Naive thymus-derived CD4-positive, alpha-beta T cell (primary cell): ENCODE measurements around the gene DHRS3. TPM values are rescaled to one million over a fixed set of nuclear protein-coding genes. Genes with fewer than 3 reads are reported as not detected.

Experiments used
- ATAC-seq: fragments of 150-1000 bp; cut with Tn5 transposase; 2 replicates; pipeline ENCODE4 v1.10.0; 2021; ENCODE audit warnings: mild to moderate bottlenecking, moderate library complexity
- CTCF ChIA-PET: fragments of 350-600 bp; sonication (Branson Sonifier 250); formaldehyde crosslinking; loops from one replicate; lab custom pipeline; 2021; ENCODE audit warnings: antibody characterized with exemption; lab: Charles Lee
- POLR2A ChIA-PET: fragments of 350-600 bp; sonication (Branson Sonifier 250); formaldehyde crosslinking; loops from one replicate; lab custom pipeline; 2021; ENCODE audit warnings: antibody characterized with exemption, inconsistent platforms; lab: Charles Lee
- DNase-seq, 9 donors: peaks; one replicate each; pipeline versions ENCODE4 v3.0.0 to v3.0.0-alpha.2; 2020 to 2022; ENCODE audit warnings: mixed read lengths in 1 of 9
- H3K27ac ChIP-seq: one replicate; pipeline ENCODE4 v1.7.0; 2013; ENCODE audit warnings: mild to moderate bottlenecking, low read depth, low read length, moderate library complexity
- H3K27me3 ChIP-seq, 2 donors: one replicate each; pipeline ENCODE4 v1.7.0; 2013; ENCODE audit warnings: low read length in 2 of 2, mild to moderate bottlenecking in 2 of 2, moderate library complexity in 2 of 2; ENCODE audit not compliant: control insufficient read depth in 2 of 2, insufficient read depth in 2 of 2
- H3K36me3 ChIP-seq, 3 experiments: 1 replicate in 2 of 3; 2 replicates in 1 of 3; pipeline ENCODE4 v1.7.0; 2013; ENCODE audit warnings: low read length in 3 of 3, mild to moderate bottlenecking in 3 of 3, moderate library complexity in 1 of 3; ENCODE audit not compliant: insufficient read depth in 3 of 3, control insufficient read depth in 2 of 3
- H3K4me1 ChIP-seq, 2 donors: one replicate each; pipeline ENCODE4 v1.7.0; 2013; ENCODE audit warnings: low read length in 2 of 2, mild to moderate bottlenecking in 2 of 2, moderate library complexity in 1 of 2; ENCODE audit not compliant: control insufficient read depth in 2 of 2, insufficient read depth in 2 of 2
- H3K4me3 ChIP-seq: 2 replicates; pipeline ENCODE4 v1.7.0; 2013; ENCODE audit warnings: mild to moderate bottlenecking, low read length
- H3K9me3 ChIP-seq, 3 experiments: 1 replicate in 2 of 3; 2 replicates in 1 of 3; pipeline ENCODE4 v1.7.0; 2013; ENCODE audit warnings: low read length in 3 of 3; ENCODE audit not compliant: control insufficient read depth in 2 of 3
- H3K27ac Mint-ChIP-seq, 9 donors: one replicate each; pipeline ENCODE4 v1.8.0; 2020 to 2022; ENCODE audit warnings: mixed read lengths in 9 of 9, mild to moderate bottlenecking in 8 of 9, moderate library complexity in 5 of 9, inconsistent platforms in 2 of 9
- H3K27me3 Mint-ChIP-seq, 5 donors: one replicate each; pipeline ENCODE4 v1.8.0; 2021 to 2022; ENCODE audit warnings: mixed read lengths in 5 of 5, mild to moderate bottlenecking in 1 of 5
- H3K36me3 Mint-ChIP-seq, 5 donors: one replicate each; pipeline ENCODE4 v1.8.0; 2020 to 2022; ENCODE audit warnings: mixed read lengths in 5 of 5, mild to moderate bottlenecking in 3 of 5, inconsistent platforms in 1 of 5
- H3K4me1 Mint-ChIP-seq, 7 donors: one replicate each; pipeline ENCODE4 v1.8.0; 2020 to 2022; ENCODE audit warnings: mixed read lengths in 7 of 7, mild to moderate bottlenecking in 3 of 7, inconsistent platforms in 1 of 7
- H3K4me3 Mint-ChIP-seq, 10 donors: one replicate each; pipeline ENCODE4 v1.8.0; 2020 to 2022; ENCODE audit warnings: mild to moderate bottlenecking in 10 of 10, mixed read lengths in 10 of 10, moderate library complexity in 6 of 10, inconsistent platforms in 2 of 10
- H3K9me3 Mint-ChIP-seq, 11 donors: one replicate each; pipeline ENCODE4 v1.8.0; 2020 to 2022; ENCODE audit warnings: mixed read lengths in 11 of 11, mild to moderate bottlenecking in 4 of 11, inconsistent platforms in 1 of 11, moderate library complexity in 1 of 11
- intact Hi-C, 2 donors: fragments of 100-400 bp; cut with micrococcal nuclease; formaldehyde crosslinking; loops; one replicate each; pipeline ENCODE4 v1.15.1; 2023
- polyA plus RNA-seq, 2 donors: library from polyadenylated mRNA; unstranded; fragments of 300-500 nt; fragmentation: Illumina TruSeq; gene quantifications; one replicate each; pipeline ENCODE4 v1.2.3, GENCODE V29; 2021
- total RNA-seq, 6 experiments: library from RNA in 5 of 6; stranded (reverse) in 5 of 6; gene quantifications; 1 replicate in 5 of 6; 2 replicates in 1 of 6; pipeline ENCODE4 v1.2.3 and lab custom pipeline; 2021 to 2026

The DHRS3 gene
- total RNA-seq: 100 to 1,000 TPM in 2 of 5 experiments, 10 to 100 TPM in 3; 60.2 to 115 (median 74.7) TPM
- polyA plus RNA-seq: 10 to 100 TPM; 39.9 to 44.9 TPM
- total RNA-seq (lab: John Stamatoyannopoulos, UW): 66.9 reads per million, percentile 77 among the genes with 10 or more reads in this experiment

DNA sequence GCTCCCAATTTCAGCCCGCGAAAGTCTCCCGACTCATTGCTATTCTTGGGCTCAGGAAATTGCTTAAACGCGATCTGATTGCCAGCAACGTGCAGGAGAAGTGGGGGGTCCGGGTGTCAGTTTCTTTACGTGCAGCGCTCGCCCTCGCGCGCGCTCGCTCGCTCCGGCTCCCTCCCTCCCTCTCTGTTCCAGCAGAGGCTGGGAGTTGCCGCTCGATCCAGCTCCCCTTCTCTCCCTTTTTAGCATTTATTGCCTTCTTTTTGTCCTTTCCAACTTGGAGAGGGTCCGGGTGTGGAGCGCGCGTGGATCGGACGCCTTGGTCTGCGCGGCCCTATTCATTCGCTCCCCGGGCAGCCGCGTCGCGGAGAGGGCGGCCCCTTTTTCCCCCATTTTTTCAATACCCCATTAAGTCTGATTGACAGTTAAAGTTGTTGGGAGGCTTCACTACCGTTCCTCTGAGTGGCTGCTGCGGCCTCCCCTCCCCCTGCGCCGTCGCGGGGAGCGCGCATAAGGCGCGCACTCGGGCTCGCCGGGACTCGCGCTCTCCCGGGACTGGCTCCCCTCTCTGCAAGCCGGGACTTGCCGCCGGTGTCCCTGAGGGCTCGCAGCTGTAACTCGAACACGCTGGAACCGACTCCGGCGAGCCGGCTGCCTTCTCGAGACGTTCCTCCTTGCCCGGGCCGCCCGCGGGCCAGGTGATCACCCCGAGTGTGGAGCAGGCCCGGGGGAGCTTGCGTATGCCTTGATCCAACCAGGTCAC lies at the start of gene DHRS3:
Gene DHRS3 (minus strand): TSS at position 310 of the 760 bp plus-strand sequence. CDS start 862 bp downstream, outside the sequence.
- CTCF ChIA-PET: interaction anchor here (0.6 to 8.1 kb wide), 17 partner anchors 17 to 346 kb away, joined by 3 to 110 read pairs (median 3); no protein-coding TSS in a partner anchor
- H3K27ac ChIP-seq: peak within 1 kb of the TSS; percentile 86
- Mint-ChIP-seq H3K36me3 (peaks cover 0 to 14% (median 0%) of the 10 kb centered on the region in 5 donors), H3K4me3 (peak within 1 kb of the TSS; percentile 90 to 99 (median 99)), H3K4me1 (peaks cover 33 to 60% (median 57%) of the 10 kb centered on the region in 7 donors), H3K9me3 (peaks cover 0 to 10% (median 0%) of the 10 kb centered on the region in 11 donors), H3K27ac (peak within 1 kb of the TSS; percentile 94 to 98 (median 97)), H3K27me3 (peaks cover 0 to 13% (median 0%) of the 10 kb centered on the region in 5 donors)
- no peaks in the 10 kb centered on the region for H3K9me3 ChIP-seq
- ATAC-seq (peak; percentile 70), DNase-seq (peak; percentile 54 to 81 (median 78))
- intact Hi-C loops: loop anchor here (1.0 to 10.0 kb wide), 12 partner anchors 14 to 813 kb away; partner anchors contain the start of genes CLCN6 (in 1 of the 2), MTHFR (in 1 of the 2), TNFRSF1B (in 1 of the 2) and VPS13D (in 1 of the 2)
- no peaks in the 10 kb centered on the region for H3K27me3 ChIP-seq
- peak within 1 kb of the TSS; percentile 81 for H3K4me3 ChIP-seq
- POLR2A ChIA-PET: interaction anchor here (0.7 to 7.4 kb wide), 17 partner anchors 16 to 408 kb away, joined by 3 to 204 read pairs (median 5); no protein-coding TSS in a partner anchor
- H3K36me3 ChIP-seq: peaks cover 0 to 11% (median 0%) of the 10 kb centered on the region in 3 experiments
- H3K4me1 ChIP-seq: peaks cover 36 to 41% of the 10 kb centered on the region in 2 donors

GRCh38 chr1:12666141-12666735 lies 48.2 kb upstream of the DHRS3 start:
- no peaks in the 10 kb centered on the region for H3K4me1 ChIP-seq
- Mint-ChIP-seq H3K9me3 (peaks cover 0 to 17% (median 7%) of the 10 kb centered on the region in 11 donors), H3K36me3 (peaks cover 0 to 4% (median 0%) of the 10 kb centered on the region in 5 donors), H3K4me3 (no peak overlapping the region), H3K27me3 (peaks cover 0 to 10% (median 1%) of the 10 kb centered on the region in 5 donors), H3K27ac (no peak overlapping the region), H3K4me1 (no peaks in the 10 kb centered on the region)
- intact Hi-C loops: no loop called here
- CTCF ChIA-PET: no interaction called here
- no peak overlapping the region for H3K4me3 ChIP-seq
- H3K27me3 ChIP-seq: no peaks in the 10 kb centered on the region
- POLR2A ChIA-PET: no interaction called here
- ATAC-seq (no peak), DNase-seq (no peak)
- H3K36me3 ChIP-seq: no peaks in the 10 kb centered on the region
- H3K27ac ChIP-seq: no peak overlapping the region
- H3K9me3 ChIP-seq: peaks cover 0 to 7% (median 0%) of the 10 kb centered on the region in 3 experiments

GRCh38 chr1:12665511-12665910 lies 47.5 kb upstream of the DHRS3 start:
- peaks cover 0 to 7% (median 0%) of the 10 kb centered on the region in 3 experiments for H3K9me3 ChIP-seq
- no peaks in the 10 kb centered on the region for H3K36me3 ChIP-seq
- ATAC-seq: no peak
- H3K36me3 Mint-ChIP-seq: peaks cover 0 to 4% (median 0%) of the 10 kb centered on the region in 5 donors
- H3K9me3 Mint-ChIP-seq: peaks cover 0 to 17% (median 7%) of the 10 kb centered on the region in 11 donors
- H3K4me1 ChIP-seq: no peaks in the 10 kb centered on the region
- H3K27ac Mint-ChIP-seq: no peak overlapping the region
- ChIA-PET POLR2A (no interaction called here), CTCF (interaction anchor here (0.6 kb wide), 1 partner anchor 70 kb away, joined by 5 read pairs; no protein-coding TSS in a partner anchor)
- H3K4me1 Mint-ChIP-seq: no peaks in the 10 kb centered on the region
- H3K27me3 Mint-ChIP-seq: peaks cover 0 to 6% (median 0%) of the 10 kb centered on the region in 5 donors
- no peak overlapping the region for H3K27ac ChIP-seq
- no peak overlapping the region for H3K4me3 ChIP-seq
- no peak for DNase-seq
- H3K27me3 ChIP-seq: no peaks in the 10 kb centered on the region
- H3K4me3 Mint-ChIP-seq: no peak overlapping the region
- intact Hi-C loops: no loop called here

GRCh38 chr1:12662556-12662955 lies 44.5 kb upstream of the DHRS3 start:
- Histone ChIP-seq H3K27ac (no peak overlapping the region), H3K27me3 (no peaks in the 10 kb centered on the region), H3K9me3 (no peaks in the 10 kb centered on the region), H3K36me3 (no peaks in the 10 kb centered on the region), H3K4me1 (no peaks in the 10 kb centered on the region), H3K4me3 (no peak overlapping the region)
- no peak overlapping the region for H3K4me3 Mint-ChIP-seq
- no peak overlapping the region for H3K27ac Mint-ChIP-seq
- H3K4me1 Mint-ChIP-seq: peaks cover 0 to 9% (median 6%) of the 10 kb centered on the region in 7 donors
- DNase-seq (no peak), ATAC-seq (no peak)
- no peaks in the 10 kb centered on the region for H3K36me3 Mint-ChIP-seq
- CTCF ChIA-PET: interaction anchor here (0.7 kb wide), 1 partner anchor 1080 kb away, joined by 3 read pairs; no protein-coding TSS in a partner anchor
- intact Hi-C loops: no loop called here
- POLR2A ChIA-PET: no interaction called here
- peaks cover 0 to 5% (median 0%) of the 10 kb centered on the region in 11 donors for H3K9me3 Mint-ChIP-seq
- H3K27me3 Mint-ChIP-seq: peaks cover 0 to 6% (median 0%) of the 10 kb centered on the region in 5 donors

GRCh38 chr1:12661606-12662219 lies 43.7 kb upstream of the DHRS3 start:
- CTCF ChIA-PET: interaction anchor here (0.7 to 3.7 kb wide), 2 partner anchors 348 to 1081 kb away, joined by 3 to 65 read pairs; no protein-coding TSS in a partner anchor
- H3K36me3 Mint-ChIP-seq: no peaks in the 10 kb centered on the region

More at GRCh38 chr1:12661606-12662219, 43.7 kb upstream of the DHRS3 start:
- Histone ChIP-seq H3K27ac (no peak overlapping the region), H3K36me3 (no peaks in the 10 kb centered on the region), H3K27me3 (no peaks in the 10 kb centered on the region), H3K4me3 (no peak overlapping the region), H3K4me1 (no peaks in the 10 kb centered on the region), H3K9me3 (no peaks in the 10 kb centered on the region)
- Mint-ChIP-seq H3K27me3 (peaks cover 0 to 11% (median 0%) of the 10 kb centered on the region in 5 donors), H3K4me3 (no peak overlapping the region), H3K27ac (no peak overlapping the region), H3K4me1 (peaks cover 0 to 10% (median 6%) of the 10 kb centered on the region in 7 donors), H3K9me3 (peaks cover 0 to 5% (median 0%) of the 10 kb centered on the region in 11 donors)
- intact Hi-C loops: no loop called here
- no peak for DNase-seq
- POLR2A ChIA-PET: no interaction called here
- ATAC-seq: no peak
